H9 (cell line): ENCODE data around the gene CDC20. TPM values are rescaled to one million over a fixed set of nuclear protein-coding genes. Genes with fewer than 3 reads are reported as not detected.

ENCODE experiments used
- DNase-seq: peaks from one replicate; pipeline ENCODE4 v3.0.0-alpha.2; 2017
- H2AFZ ChIP-seq: one replicate; pipeline ENCODE4 v1.6.1; 2013; ENCODE audit warnings: mild to moderate bottlenecking, low read length, control low read depth, moderate library complexity
- H2AK5ac ChIP-seq: 2 replicates; pipeline ENCODE4 v1.6.1; 2013; ENCODE audit warnings: low read length, control low read depth, mixed read lengths; ENCODE audit not compliant: insufficient read length
- H2BK120ac ChIP-seq: one replicate; pipeline ENCODE4 v1.6.1; 2013; ENCODE audit warnings: low read depth, mild to moderate bottlenecking, low read length, control low read depth, inconsistent platforms; ENCODE audit not compliant: poor library complexity, severe bottlenecking
- H2BK12ac ChIP-seq: 2 replicates; pipeline ENCODE4 v1.6.1; 2013; ENCODE audit warnings: low read length, control low read depth, mixed read lengths, low read depth; ENCODE audit not compliant: insufficient read length
- H2BK15ac ChIP-seq: 2 replicates; pipeline ENCODE4 v1.6.1; 2013; ENCODE audit warnings: low read depth, low read length, control low read depth
- H2BK20ac ChIP-seq: one replicate; pipeline ENCODE4 v1.6.1; 2013; ENCODE audit warnings: low read depth, mild to moderate bottlenecking, low read length, control low read depth, inconsistent platforms; ENCODE audit not compliant: poor library complexity, severe bottlenecking
- H2BK5ac ChIP-seq: 2 replicates; pipeline ENCODE4 v1.6.1; 2013; ENCODE audit warnings: low read length, control low read depth, mixed read lengths; ENCODE audit not compliant: insufficient read length
- H3K14ac ChIP-seq: 2 replicates; pipeline ENCODE4 v1.6.1; 2013; ENCODE audit warnings: low read length, control low read depth; ENCODE audit not compliant: insufficient read depth
- H3K18ac ChIP-seq: 2 replicates; pipeline ENCODE4 v1.6.1; 2013; ENCODE audit warnings: low read depth, mild to moderate bottlenecking, mixed read lengths, low read length, control low read depth; ENCODE audit not compliant: insufficient read length
- H3K23ac ChIP-seq: 2 replicates; pipeline ENCODE4 v1.6.1; 2013; ENCODE audit warnings: low read length, control low read depth, mixed read lengths, low read depth; ENCODE audit not compliant: insufficient read length
- H3K23me2 ChIP-seq: 2 replicates; pipeline ENCODE4 v1.6.1; 2013; ENCODE audit warnings: low read depth, mild to moderate bottlenecking, mixed read lengths, low read length, control low read depth; ENCODE audit not compliant: insufficient read length, poor library complexity, severe bottlenecking
- H3K27ac ChIP-seq: 2 replicates; pipeline ENCODE4 v1.5.1; 2013; ENCODE audit warnings: low read length, control low read depth, mixed read lengths, low read depth; ENCODE audit not compliant: insufficient read length
- H3K27me3 ChIP-seq: 2 replicates; pipeline ENCODE4 v1.6.1; 2013; ENCODE audit warnings: low read length, control low read depth, inconsistent platforms; ENCODE audit not compliant: insufficient read depth
- H3K4ac ChIP-seq: 2 replicates; pipeline ENCODE4 v1.6.1; 2013; ENCODE audit warnings: low read depth, mild to moderate bottlenecking, control low read depth, inconsistent platforms, low read length, moderate library complexity
- H3K4me1 ChIP-seq: 2 replicates; pipeline ENCODE4 v1.6.1; 2013; ENCODE audit warnings: low read length, control low read depth, inconsistent platforms; ENCODE audit not compliant: insufficient read depth
- H3K4me2 ChIP-seq: 2 replicates; pipeline ENCODE4 v1.6.1; 2013; ENCODE audit warnings: low read length, control low read depth, mixed read lengths; ENCODE audit not compliant: insufficient read length, insufficient read depth
- H3K56ac ChIP-seq: 2 replicates; pipeline ENCODE4 v1.6.1; 2013; ENCODE audit warnings: low read depth, mild to moderate bottlenecking, mixed read lengths, low read length, control low read depth; ENCODE audit not compliant: insufficient read length
- H3K79me1 ChIP-seq: 2 replicates; pipeline ENCODE4 v1.6.1; 2013; ENCODE audit warnings: low read depth, mild to moderate bottlenecking, moderate library complexity, low read length, control low read depth, inconsistent platforms; ENCODE audit not compliant: insufficient read depth, poor library complexity, severe bottlenecking
- H3K79me2 ChIP-seq: 2 replicates; pipeline ENCODE4 v1.6.1; 2013; ENCODE audit warnings: low read length, control low read depth, inconsistent platforms; ENCODE audit not compliant: insufficient read depth
- H3K9ac ChIP-seq: 2 replicates; pipeline ENCODE4 v1.6.1; 2013; ENCODE audit warnings: low read length, control low read depth, mixed read lengths; ENCODE audit not compliant: insufficient read length; ENCODE audit errors: extremely low read depth
- H3K9me3 ChIP-seq: one replicate; pipeline ENCODE4 v1.6.1; 2013; ENCODE audit warnings: low read depth, low read length, inconsistent platforms; ENCODE audit not compliant: control insufficient read depth
- H3T11ph ChIP-seq: one replicate; pipeline ENCODE4 v1.6.1; 2013; ENCODE audit warnings: mild to moderate bottlenecking, low read length, control low read depth, inconsistent platforms
- H4K20me1 ChIP-seq: one replicate; pipeline ENCODE4 v1.6.1; 2013; ENCODE audit not compliant: control insufficient read depth, insufficient read length, insufficient read depth
- H4K5ac ChIP-seq: 2 replicates; pipeline ENCODE4 v1.6.1; 2013; ENCODE audit warnings: low read depth, mild to moderate bottlenecking, mixed read lengths, low read length, control low read depth; ENCODE audit not compliant: insufficient read length
- H4K8ac ChIP-seq: replicated peaks from 2 replicates; pipeline ENCODE4 v1.6.1; 2013; ENCODE audit warnings: low read length, control low read depth, mixed read lengths, low read depth; ENCODE audit not compliant: insufficient read length
- H4K91ac ChIP-seq: 2 replicates; pipeline ENCODE4 v1.6.1; 2013; ENCODE audit warnings: low read depth, mild to moderate bottlenecking, moderate library complexity, mixed read lengths, low read length, control low read depth; ENCODE audit not compliant: insufficient read length
- H3K27ac Mint-ChIP-seq, 3 experiments: 2 replicates in 2 of 3; 3 replicates in 1 of 3; pipeline ENCODE4 v1.8.0; 2020 to 2021; ENCODE audit warnings: mixed read lengths in 3 of 3, mild to moderate bottlenecking in 1 of 3, moderate library complexity in 1 of 3
- H3K27me3 Mint-ChIP-seq: 2 replicates; pipeline ENCODE4 v1.8.0; 2021; ENCODE audit warnings: low read depth, mild to moderate bottlenecking, moderate library complexity, mixed read lengths
- H3K36me3 Mint-ChIP-seq, 3 experiments: 2 replicates in 2 of 3; 3 replicates in 1 of 3; pipeline ENCODE4 v1.8.0; 2020 to 2021; ENCODE audit warnings: low read depth in 3 of 3, mixed read lengths in 3 of 3; ENCODE audit not compliant: insufficient read depth in 1 of 3
- H3K4me1 Mint-ChIP-seq, 2 experiments: 2 replicates each; pipeline ENCODE4 v1.8.0; 2020; ENCODE audit warnings: mixed read lengths in 2 of 2
- H3K4me3 Mint-ChIP-seq, 2 experiments: 2 replicates in 1 of 2; 3 replicates in 1 of 2; pipeline ENCODE4 v1.8.0; 2020 to 2021; ENCODE audit warnings: mild to moderate bottlenecking in 2 of 2, mixed read lengths in 2 of 2, moderate library complexity in 1 of 2
- H3K9me3 Mint-ChIP-seq, 2 experiments: 2 replicates in 1 of 2; 3 replicates in 1 of 2; pipeline ENCODE4 v1.8.0; 2020; ENCODE audit warnings: mild to moderate bottlenecking in 2 of 2, mixed read lengths in 2 of 2, moderate library complexity in 1 of 2
- WGBS: extraction: QIAGEN DNeasy Blood & Tissue Kit; methylation state at CpG from one replicate; pipeline ENCODE4 v1.1.7; 2013; ENCODE audit warnings: missing lambda C conversion rate, low lambda C conversion rate, mixed read lengths; ENCODE audit not compliant: insufficient read length; ENCODE audit errors: extremely low coverage; 5-methylcytosine and 5-hydroxymethylcytosine counted together
- total RNA-seq: library from RNA; stranded (reverse); gene quantifications from 2 replicates; pipeline ENCODE4 v1.2.1, GENCODE V29; 2021
- TF ChIP-seq, protein P1 (sequence below): fragments of 200-600 bp; sonication (generic); conservative IDR thresholded peaks from 3 replicates; pipeline ENCODE4 v1.8.0; 2021; ENCODE audit warnings: antibody characterized with exemption, mild to moderate bottlenecking

The CDC20 gene
- total RNA-seq, 1 experiment from 2014 or later: 246 TPM

DNA sequence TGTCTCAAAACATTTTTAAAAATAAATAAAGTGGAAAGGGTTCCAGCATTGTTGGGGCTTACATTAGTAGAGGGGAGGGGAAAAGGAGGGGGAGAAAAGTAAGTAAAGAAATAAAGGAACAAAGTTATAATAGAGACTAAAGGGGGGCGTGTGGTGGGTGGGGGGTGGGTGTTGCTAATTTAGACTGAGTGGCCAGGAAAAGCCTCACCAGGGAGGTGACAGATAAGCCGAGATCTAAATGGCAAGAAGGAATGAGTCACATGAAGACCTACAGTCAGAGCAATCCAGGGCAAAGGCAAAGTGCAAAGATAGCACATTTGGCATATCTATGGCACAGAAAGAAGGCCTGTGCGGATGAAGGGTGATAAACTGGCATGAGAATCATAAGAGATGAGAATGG is 13.7 kb upstream of the CDC20 start:
- H3K27me3 Mint-ChIP-seq: peaks cover 24% of the 10 kb centered on the region
- no peaks in the 10 kb centered on the region for H4K20me1 ChIP-seq
- H3K4ac ChIP-seq: no peak overlapping the region
- H3K4me1 Mint-ChIP-seq: peaks cover 32 to 40% of the 10 kb centered on the region in 2 experiments
- WGBS: no CpG with 5 or more reads among the region's 3 CpGs
- H3K79me1 ChIP-seq: no peaks in the 10 kb centered on the region
- no peak overlapping the region for H2BK15ac ChIP-seq
- no peak overlapping the region for H3K27ac ChIP-seq
- no peak overlapping the region for H3K4me3 Mint-ChIP-seq
- peaks cover 10% of the 10 kb centered on the region for H3K23me2 ChIP-seq
- H3K4me1 ChIP-seq: peaks cover under 1% of the 10 kb centered on the region
- H2BK5ac ChIP-seq: no peak overlapping the region
- H3K56ac ChIP-seq: no peak overlapping the region
- no peaks in the 10 kb centered on the region for H3K9me3 ChIP-seq
- no peak overlapping the region for H3K18ac ChIP-seq
- H4K8ac ChIP-seq: no peak overlapping the region
- no peak overlapping the region for H3K14ac ChIP-seq
- H3K9me3 Mint-ChIP-seq: no peaks in the 10 kb centered on the region
- no peak overlapping the region for H3K9ac ChIP-seq
- H3K36me3 Mint-ChIP-seq: no peaks in the 10 kb centered on the region
- no peak overlapping the region for H3T11ph ChIP-seq
- H2AK5ac ChIP-seq: no peak overlapping the region
- no peaks in the 10 kb centered on the region for H3K79me2 ChIP-seq
- no peak overlapping the region for H3K23ac ChIP-seq
- no peak for DNase-seq
- no peak overlapping the region for H3K27ac Mint-ChIP-seq
- no peak overlapping the region for H3K4me2 ChIP-seq
- no peak overlapping the region for H2AFZ ChIP-seq
- TF ChIP-seq, protein P1, sequence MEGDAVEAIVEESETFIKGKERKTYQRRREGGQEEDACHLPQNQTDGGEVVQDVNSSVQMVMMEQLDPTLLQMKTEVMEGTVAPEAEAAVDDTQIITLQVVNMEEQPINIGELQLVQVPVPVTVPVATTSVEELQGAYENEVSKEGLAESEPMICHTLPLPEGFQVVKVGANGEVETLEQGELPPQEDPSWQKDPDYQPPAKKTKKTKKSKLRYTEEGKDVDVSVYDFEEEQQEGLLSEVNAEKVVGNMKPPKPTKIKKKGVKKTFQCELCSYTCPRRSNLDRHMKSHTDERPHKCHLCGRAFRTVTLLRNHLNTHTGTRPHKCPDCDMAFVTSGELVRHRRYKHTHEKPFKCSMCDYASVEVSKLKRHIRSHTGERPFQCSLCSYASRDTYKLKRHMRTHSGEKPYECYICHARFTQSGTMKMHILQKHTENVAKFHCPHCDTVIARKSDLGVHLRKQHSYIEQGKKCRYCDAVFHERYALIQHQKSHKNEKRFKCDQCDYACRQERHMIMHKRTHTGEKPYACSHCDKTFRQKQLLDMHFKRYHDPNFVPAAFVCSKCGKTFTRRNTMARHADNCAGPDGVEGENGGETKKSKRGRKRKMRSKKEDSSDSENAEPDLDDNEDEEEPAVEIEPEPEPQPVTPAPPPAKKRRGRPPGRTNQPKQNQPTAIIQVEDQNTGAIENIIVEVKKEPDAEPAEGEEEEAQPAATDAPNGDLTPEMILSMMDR: no peak
- H4K91ac ChIP-seq: no peak overlapping the region
- no peak overlapping the region for H2BK12ac ChIP-seq
- H3K27me3 ChIP-seq: peaks cover 4% of the 10 kb centered on the region
- H4K5ac ChIP-seq: no peak overlapping the region
- no peak overlapping the region for H2BK20ac ChIP-seq
- no peak overlapping the region for H2BK120ac ChIP-seq
